Endothelial cell of umbilical vein (primary cell): ENCODE data around the gene C17orf114.

ENCODE experiments used
- BruUV-seq: library from RNA; stranded (reverse); fragments of 400-500 nt; replicated peaks from 2 replicates; lab custom pipeline; 2021; lab: Mats Ljungman, UMichigan
- CTCF ChIA-PET: fragments of 300-600, 350-600 bp; sonication (Branson Sonifier 250); formaldehyde crosslinking; loops from one replicate; lab custom pipeline; 2021; ENCODE audit warnings: antibody characterized with exemption, inconsistent platforms; lab: Charles Lee
- POLR2A ChIA-PET: fragments of 300-600, 350-600 bp; sonication (Branson Sonifier 250); formaldehyde crosslinking; loops from one replicate; lab custom pipeline; 2021; ENCODE audit warnings: antibody characterized with exemption, inconsistent platforms; lab: Charles Lee
- DNase-seq: peaks from one replicate; pipeline ENCODE4 v3.0.0-alpha.2; 2011; ENCODE audit warnings: low read depth, low spot score
- FAIRE-seq: peaks from 2 replicates; lab custom pipeline; 2011; peaks lifted over from hg19 to GRCh38; lab: Jason Lieb, UNC
- H2AFZ ChIP-seq: 2 replicates; pipeline ENCODE4 v1.6.0; 2012; ENCODE audit warnings: low read depth, low read length, control low read depth, inconsistent platforms
- H3K27ac ChIP-seq: 2 replicates; pipeline ENCODE4 v1.5.1; 2011; ENCODE audit warnings: low read depth, mild to moderate bottlenecking, control low read depth, low read length, moderate library complexity; ENCODE audit not compliant: insufficient read depth
- H3K27me3 ChIP-seq, 2 experiments: 2 replicates each; pipeline versions ENCODE4 v1.6.0 to v1.6.1; 2011; ENCODE audit warnings: low read length in 2 of 2, mixed read lengths in 1 of 2; ENCODE audit not compliant: control insufficient read depth in 2 of 2, insufficient read depth in 2 of 2
- H3K36me3 ChIP-seq, 2 experiments: 2 replicates in 1 of 2; 3 replicates in 1 of 2; pipeline ENCODE4 v1.5.1; 2011; ENCODE audit warnings: low read length in 2 of 2, mild to moderate bottlenecking in 1 of 2, moderate library complexity in 1 of 2; ENCODE audit not compliant: control insufficient read depth in 2 of 2, insufficient read depth in 2 of 2; ENCODE audit errors: extremely low read depth in 1 of 2
- H3K4me1 ChIP-seq: 3 replicates; pipeline ENCODE4 v1.5.1; 2011; ENCODE audit warnings: mild to moderate bottlenecking, low read length; ENCODE audit not compliant: control insufficient read depth, insufficient read depth; ENCODE audit errors: extremely low read depth
- H3K4me2 ChIP-seq: 2 replicates; pipeline ENCODE4 v1.6.1; 2011; ENCODE audit warnings: low read length, control low read depth, mixed read lengths; ENCODE audit not compliant: insufficient read depth
- H3K4me3 ChIP-seq, 3 experiments: fragments of 200-600 bp in 1 of 3; sonication (generic), shearing (Covaris generic) in 1 of 3; replicated peaks in 1 of 3; 2 replicates each; pipeline ENCODE4 v1.5.1; 2011 to 2016; ENCODE audit warnings: control low read depth in 3 of 3, low read length in 3 of 3, mild to moderate bottlenecking in 2 of 3, inconsistent platforms in 1 of 3, low read depth in 1 of 3, moderate library complexity in 1 of 3; ENCODE audit not compliant: insufficient read depth in 1 of 3
- H3K79me2 ChIP-seq: 2 replicates; pipeline ENCODE4 v1.6.0; 2012; ENCODE audit warnings: low read length, inconsistent platforms; ENCODE audit not compliant: control insufficient read depth, insufficient read depth
- H3K9ac ChIP-seq: replicated peaks from 2 replicates; pipeline ENCODE3; 2011; ENCODE audit warnings: low read length, control low read depth; ENCODE audit not compliant: insufficient read depth; ENCODE audit errors: extremely low read depth
- H3K9me1 ChIP-seq: replicated peaks from 3 replicates; pipeline ENCODE4 v1.6.0; 2011; ENCODE audit warnings: mild to moderate bottlenecking, low read length; ENCODE audit not compliant: control insufficient read depth, insufficient read depth; ENCODE audit errors: extremely low read depth
- H3K9me3 ChIP-seq: replicated peaks from 2 replicates; pipeline ENCODE4 v1.5.1; 2012; ENCODE audit warnings: low read length, inconsistent platforms; ENCODE audit not compliant: control insufficient read depth, insufficient read depth
- H4K20me1 ChIP-seq: replicated peaks from 2 replicates; pipeline ENCODE3; 2011; ENCODE audit warnings: mild to moderate bottlenecking, low read length; ENCODE audit not compliant: control insufficient read depth, insufficient read depth; ENCODE audit errors: extremely low read depth
- CTCF ChIP-seq, 2 donors: IDR thresholded peaks; 1 replicate in 1 of 2; 2 replicates in 1 of 2; pipeline ENCODE4 v1.5.1; 2011; ENCODE audit warnings: low read length in 2 of 2, mild to moderate bottlenecking in 2 of 2, moderate library complexity in 2 of 2, control low read depth in 1 of 2, inconsistent platforms in 1 of 2, low read depth in 1 of 2; ENCODE audit not compliant: insufficient read depth in 1 of 2; ENCODE audit errors: extremely low read depth in 1 of 2
- EZH2 ChIP-seq: IDR thresholded peaks from 2 replicates; pipeline ENCODE4 v1.6.1; 2012; ENCODE audit warnings: borderline replicate concordance, low read depth, mild to moderate bottlenecking, moderate library complexity, low read length, inconsistent platforms; ENCODE audit not compliant: severe bottlenecking
- FOS ChIP-seq: IDR thresholded peaks from 2 replicates; pipeline ENCODE4 v1.6.1; 2011; ENCODE audit warnings: mild to moderate bottlenecking, low read length, moderate library complexity, borderline replicate concordance; ENCODE audit not compliant: insufficient read depth
- GATA2 ChIP-seq: IDR thresholded peaks from 2 replicates; pipeline ENCODE4 v1.7.0; 2011; ENCODE audit warnings: low read depth, mild to moderate bottlenecking, moderate library complexity, mixed read lengths, low read length; ENCODE audit not compliant: insufficient read length, insufficient read depth
- JUN ChIP-seq: IDR thresholded peaks from 2 replicates; pipeline ENCODE4 v1.6.1; 2011; ENCODE audit warnings: borderline replicate concordance, low read depth; ENCODE audit not compliant: insufficient read length, insufficient read depth
- MAX ChIP-seq: IDR thresholded peaks from 2 replicates; pipeline ENCODE4 v1.6.1; 2011; ENCODE audit not compliant: insufficient read depth, insufficient read length
- MYC ChIP-seq: IDR thresholded peaks from one replicate; pipeline ENCODE4 v1.6.1; 2011; ENCODE audit warnings: mild to moderate bottlenecking, low read depth, low read length
- POLR2A ChIP-seq: IDR thresholded peaks from 2 replicates; pipeline ENCODE4 v1.6.1; 2012; ENCODE audit warnings: low read depth, mild to moderate bottlenecking, control low read depth, low read length
- POLR2AphosphoS5 ChIP-seq: IDR thresholded peaks from 2 replicates; pipeline ENCODE4 v1.6.1; 2012; ENCODE audit warnings: low read depth, mild to moderate bottlenecking, control low read depth, low read length, moderate library complexity; ENCODE audit not compliant: insufficient read depth
- dilution Hi-C: fragments of 300-500 bp; cut with MboI; formaldehyde crosslinking; loops from one replicate; pipeline ENCODE4 v1.15.0; 2019; ENCODE audit warnings: low sequenced_read_pairs; ENCODE audit not compliant: extremely low pct_ligation_motif_present
- intact Hi-C: fragments of 100-400 bp; cut with micrococcal nuclease; formaldehyde crosslinking; loops from one replicate; pipeline ENCODE4 v1.10.0; 2022

Gene C17orf114

GRCh38 chr17:4839221-4839620, 37.1 kb upstream of the C17orf114 start:
- H3K4me1 ChIP-seq = peaks cover 11% of the 10 kb centered on the region
- dilution Hi-C loops (no loop called here), intact Hi-C loops (no loop called here)
- POLR2A ChIA-PET = no interaction called here
- no peak overlapping the region for H2AFZ ChIP-seq
- H3K4me2 ChIP-seq = no peak overlapping the region
- no peak for FAIRE-seq
- no peak overlapping the region for H3K4me3 ChIP-seq
- H3K9me3 ChIP-seq = no peaks in the 10 kb centered on the region
- no peaks in the 10 kb centered on the region for H3K9me1 ChIP-seq
- CTCF ChIA-PET = interaction anchor here (1.4 to 3.3 kb wide), 2 partner anchors 18 to 49 kb away, joined by 7 to 9 read pairs; no protein-coding TSS in a partner anchor
- TF ChIP-seq FOS = no peak
- TF ChIP-seq CTCF (IDR thresholded peaks at IDR 0.05; ENCODE audit: extremely low read depth in 1 of 2, insufficient read depth in 1 of 2, low read depth in 1 of 2, low read length in 2 of 2) = no peak
- TF ChIP-seq POLR2AphosphoS5 = no peak
- TF ChIP-seq JUN = no peak
- no peak for TF ChIP-seq POLR2A
- no peak overlapping the region for H3K27ac ChIP-seq
- no peaks in the 10 kb centered on the region for H4K20me1 ChIP-seq
- H3K79me2 ChIP-seq = peaks cover 69% of the 10 kb centered on the region
- no peak overlapping the region for H3K9ac ChIP-seq
- DNase-seq = no peak
- BruUV-seq = no TSS peak
- H3K27me3 ChIP-seq = no peaks in the 10 kb centered on the region
- H3K36me3 ChIP-seq = peaks cover 0 to 7% of the 10 kb centered on the region in 2 experiments

GRCh38 chr17:4838309-4838785, 36.2 kb upstream of the C17orf114 start:
- intact Hi-C loops = no loop called here
- H3K27ac ChIP-seq = no peak overlapping the region
- FAIRE-seq (no peak), DNase-seq (no peak)
- no peak overlapping the region for H3K4me3 ChIP-seq
- no peak overlapping the region for H3K9ac ChIP-seq
- H3K27me3 ChIP-seq = no peaks in the 10 kb centered on the region
- H3K4me2 ChIP-seq = no peak overlapping the region
- H3K4me1 ChIP-seq = peaks cover 15% of the 10 kb centered on the region
- no peaks in the 10 kb centered on the region for H3K9me3 ChIP-seq
- BruUV-seq = no TSS peak
- ChIA-PET POLR2A (no interaction called here), CTCF (interaction anchor here (1.4 to 3.3 kb wide), 3 partner anchors 20 to 48 kb away, joined by 4 to 9 read pairs (median 7); no protein-coding TSS in a partner anchor)
- dilution Hi-C loops = no loop called here
- H4K20me1 ChIP-seq = no peaks in the 10 kb centered on the region
- H3K9me1 ChIP-seq = no peaks in the 10 kb centered on the region
- H3K36me3 ChIP-seq = peaks cover 0 to 7% of the 10 kb centered on the region in 2 experiments
- no peak overlapping the region for H2AFZ ChIP-seq
- TF ChIP-seq MYC = no peak
- TF ChIP-seq JUN = no peak
- TF ChIP-seq POLR2AphosphoS5 = no peak
- TF ChIP-seq EZH2 = no peak
- TF ChIP-seq GATA2 = no peak
- TF ChIP-seq CTCF (IDR thresholded peaks at IDR 0.05; ENCODE audit: extremely low read depth in 1 of 2, insufficient read depth in 1 of 2, low read depth in 1 of 2, low read length in 2 of 2) = no peak
- no peak for TF ChIP-seq MAX
- TF ChIP-seq POLR2A = no peak
- no peak for TF ChIP-seq FOS
- H3K79me2 ChIP-seq = peaks cover 73% of the 10 kb centered on the region
